Parathyroid adenoma (tissue), 2 donors: ENCODE measurements around the gene UBAP1.
"Not testable (repeated sequence)": the region's sequence is repeated elsewhere in the genome, so short reads cannot be mapped to it uniquely, and the experiment has no call there.

ENCODE experiments used
- H2AFZ ChIP-seq: fragments of 300-600 bp; sonication (generic); one replicate; pipeline ENCODE4 v1.7.0; 2017; ENCODE audit warnings: antibody characterized with exemption, mild to moderate bottlenecking
- H3K27ac ChIP-seq: fragments of 300-600 bp; sonication (generic); one replicate; pipeline ENCODE4 v1.7.0; 2017
- H3K27me3 ChIP-seq: fragments of 300-600 bp; sonication (generic); one replicate; pipeline ENCODE4 v1.7.0; 2017; ENCODE audit warnings: low read length; ENCODE audit not compliant: control insufficient read depth, insufficient read depth
- H3K36me3 ChIP-seq: fragments of 300-600 bp; sonication (generic); one replicate; pipeline ENCODE4 v1.7.0; 2017; ENCODE audit warnings: low read length; ENCODE audit not compliant: control insufficient read depth, insufficient read depth
- H3K4me1 ChIP-seq: fragments of 300-600 bp; sonication (generic); one replicate; pipeline ENCODE4 v1.7.0; 2017; ENCODE audit warnings: control low read depth
- H3K4me2 ChIP-seq: fragments of 300-600 bp; sonication (generic); one replicate; pipeline ENCODE4 v1.7.0; 2017; ENCODE audit warnings: low read length
- H3K4me3 ChIP-seq: fragments of 300-600 bp; sonication (generic); one replicate; pipeline ENCODE4 v1.7.0; 2017; ENCODE audit warnings: low read depth, low read length
- H3K79me2 ChIP-seq: fragments of 300-600 bp; sonication (generic); one replicate; pipeline ENCODE4 v1.7.0; 2017; ENCODE audit warnings: control low read depth
- H3K9ac ChIP-seq: fragments of 300-600 bp; sonication (generic); one replicate; pipeline ENCODE4 v1.7.0; 2017; ENCODE audit warnings: mild to moderate bottlenecking
- H3K9me3 ChIP-seq: fragments of 300-600 bp; sonication (generic); one replicate; pipeline ENCODE4 v1.7.0; 2017; ENCODE audit warnings: low read length; ENCODE audit not compliant: control insufficient read depth
- CTCF ChIP-seq: fragments of 300-600 bp; sonication (generic); IDR thresholded peaks from one replicate; pipeline ENCODE4 v1.7.0; 2017; ENCODE audit warnings: antibody characterized with exemption, mild to moderate bottlenecking
- donor health status: primary hyperparathyroidism.

The UBAP1 gene

GRCh38 chr9:34224349-34224748, 45.5 kb downstream of the UBAP1 start:
- H3K9ac ChIP-seq = no peak overlapping the region
- H3K27ac ChIP-seq = no peak overlapping the region
- peaks cover 4% of the 10 kb centered on the region for H3K79me2 ChIP-seq
- TF ChIP-seq CTCF = no peak
- no peaks in the 10 kb centered on the region for H3K36me3 ChIP-seq
- no peak overlapping the region for H3K4me2 ChIP-seq
- H3K4me1 ChIP-seq = no peaks in the 10 kb centered on the region
- H3K9me3 ChIP-seq = no peaks in the 10 kb centered on the region
- no peak overlapping the region for H3K4me3 ChIP-seq
- no peaks in the 10 kb centered on the region for H3K27me3 ChIP-seq
- no peak overlapping the region for H2AFZ ChIP-seq

GRCh38 chr9:34226144-34226760, 47.4 kb downstream of the UBAP1 start:
- H3K27ac ChIP-seq, H3K36me3 ChIP-seq: not testable (repeated sequence)

GRCh38 chr9:34227445-34227844, 48.6 kb downstream of the UBAP1 start:
- H3K4me1 ChIP-seq = no peaks in the 10 kb centered on the region
- no peaks in the 10 kb centered on the region for H3K27me3 ChIP-seq
- H2AFZ ChIP-seq = no peak overlapping the region
- no peak overlapping the region for H3K4me3 ChIP-seq
- H3K36me3 ChIP-seq = no peaks in the 10 kb centered on the region
- TF ChIP-seq CTCF = no peak
- no peaks in the 10 kb centered on the region for H3K9me3 ChIP-seq
- peaks cover 6% of the 10 kb centered on the region for H3K79me2 ChIP-seq
- H3K27ac ChIP-seq = no peak overlapping the region
- no peak overlapping the region for H3K9ac ChIP-seq
- H3K4me2 ChIP-seq = no peak overlapping the region

More at GRCh38 chr9:34226144-34226760, 47.4 kb downstream of the UBAP1 start:
- not testable (repeated sequence) for H3K9me3 ChIP-seq, H3K27me3 ChIP-seq, H3K4me2 ChIP-seq, H3K4me3 ChIP-seq, H3K9ac ChIP-seq, H3K4me1 ChIP-seq, H3K79me2 ChIP-seq, H2AFZ ChIP-seq

GRCh38 chr9:34230556-34230955, 51.7 kb downstream of the UBAP1 start:
- no peaks in the 10 kb centered on the region for H3K4me1 ChIP-seq
- H2AFZ ChIP-seq = no peak overlapping the region
- no peaks in the 10 kb centered on the region for H3K9me3 ChIP-seq
- H3K4me2 ChIP-seq = no peak overlapping the region
- no peak for TF ChIP-seq CTCF
- H3K27ac ChIP-seq = no peak overlapping the region
- H3K27me3 ChIP-seq = no peaks in the 10 kb centered on the region
- no peak overlapping the region for H3K9ac ChIP-seq
- H3K36me3 ChIP-seq = no peaks in the 10 kb centered on the region
- peaks cover 3% of the 10 kb centered on the region for H3K79me2 ChIP-seq
- H3K4me3 ChIP-seq = no peak overlapping the region

- no peaks in the 10 kb centered on the region for H3K9me3 ChIP-seq
- no peak overlapping the region for H3K4me3 ChIP-seq
- H3K27ac ChIP-seq = no peak overlapping the region
- H3K36me3 ChIP-seq = no peaks in the 10 kb centered on the region
- peaks cover 3% of the 10 kb centered on the region for H3K79me2 ChIP-seq
- H3K27me3 ChIP-seq = no peaks in the 10 kb centered on the region
- no peak overlapping the region for H3K9ac ChIP-seq
- no peak overlapping the region for H2AFZ ChIP-seq
- H3K4me2 ChIP-seq = no peak overlapping the region
- H3K4me1 ChIP-seq = no peaks in the 10 kb centered on the region
- no peak for TF ChIP-seq CTCF
Observed at GRCh38 chr9:34232201-34232600, 53.4 kb downstream of the UBAP1 start.
